IMR-90 (cell line): Measurements from ENCODE around the gene DENND2D.

Experiments
- BHLHE40 ChIP-seq: fragments of 150-350 bp; IDR thresholded peaks from 2 replicates; pipeline ENCODE4 v1.6.1; 2016; ENCODE audit warnings: mild to moderate bottlenecking, low read depth, low read length
- CEBPB ChIP-seq: IDR thresholded peaks from 2 replicates; pipeline ENCODE4 v1.6.1; 2012; ENCODE audit warnings: low read depth, low read length, improper control_type of control experiment
- NFE2L2 ChIP-seq: fragments of 150-350 bp; IDR thresholded peaks from 2 replicates; pipeline ENCODE4 v1.6.1; 2016; ENCODE audit warnings: low read depth, mild to moderate bottlenecking, low read length
- POLR2A ChIP-seq: IDR thresholded peaks from 2 replicates; pipeline ENCODE4 v1.6.1; 2012; ENCODE audit warnings: mild to moderate bottlenecking, low read depth, low read length
- RAD21 ChIP-seq: IDR thresholded peaks from 2 replicates; pipeline ENCODE4 v1.6.1; 2012; ENCODE audit warnings: low read length, improper control_type of control experiment
- RCOR1 ChIP-seq: IDR thresholded peaks from 2 replicates; pipeline ENCODE4 v1.6.1; 2012; ENCODE audit warnings: mild to moderate bottlenecking, low read length, improper control_type of control experiment; ENCODE audit not compliant: insufficient replicate concordance
- SMC3 ChIP-seq: fragments of 150-350 bp; IDR thresholded peaks from 2 replicates; pipeline ENCODE4 v1.6.1; 2016; ENCODE audit warnings: low read depth, mild to moderate bottlenecking, antibody characterized with exemption, low read length, moderate library complexity
- TF ChIP-seq, protein P1 (sequence below): conservative IDR thresholded peaks from 2 replicates; pipeline ENCODE4 v1.5.1; 2012; ENCODE audit warnings: mild to moderate bottlenecking, low read depth, low read length, improper control_type of control experiment
- TF ChIP-seq, protein P2 (sequence below): fragments of 150-350 bp; IDR thresholded peaks from 2 replicates; pipeline ENCODE4 v1.6.1; 2017; ENCODE audit warnings: mild to moderate bottlenecking, antibody characterized with exemption, low read length, low read depth

DNA sequence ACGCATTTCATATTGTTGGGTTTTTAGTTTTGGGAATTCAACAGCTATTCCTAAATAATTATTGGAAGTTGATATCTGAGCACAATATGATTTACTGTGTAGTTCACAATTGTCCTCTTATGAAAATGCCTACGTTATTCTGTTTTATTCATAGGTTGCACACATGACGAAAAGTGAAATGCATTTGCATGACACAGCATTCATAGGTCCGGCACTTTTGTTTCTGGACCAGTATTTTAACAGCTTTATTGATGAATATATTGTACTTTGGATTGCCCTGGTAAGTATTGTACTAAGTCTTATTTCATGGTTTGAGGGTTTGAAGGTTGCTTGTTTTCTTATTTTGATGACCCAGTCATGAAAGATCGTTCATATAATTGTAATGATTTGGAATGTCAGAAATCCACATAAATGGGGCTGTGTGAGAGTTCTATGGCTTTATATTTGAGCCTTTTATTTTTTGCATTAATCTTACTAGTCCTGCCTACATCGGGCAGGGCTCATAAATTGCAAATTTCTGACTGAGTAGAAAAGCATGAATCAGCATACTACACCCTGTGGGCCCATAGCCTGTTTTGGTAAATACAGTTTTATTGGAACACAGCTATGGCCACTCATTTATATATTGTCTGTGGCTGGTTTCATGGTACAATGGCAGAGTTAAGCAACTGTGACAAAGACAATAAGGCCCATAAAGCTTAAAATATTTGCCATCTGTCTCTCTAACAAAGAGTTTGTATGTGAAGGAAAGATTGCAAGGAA lies 17.0 kb downstream of the DENND2D start:
- TF ChIP-seq POLR2A (no peak), SMC3 (no peak), NFE2L2 (no peak), BHLHE40 (no peak), CEBPB (no peak), RAD21 (no peak), RCOR1 (no peak)
- TF ChIP-seq, protein P1, sequence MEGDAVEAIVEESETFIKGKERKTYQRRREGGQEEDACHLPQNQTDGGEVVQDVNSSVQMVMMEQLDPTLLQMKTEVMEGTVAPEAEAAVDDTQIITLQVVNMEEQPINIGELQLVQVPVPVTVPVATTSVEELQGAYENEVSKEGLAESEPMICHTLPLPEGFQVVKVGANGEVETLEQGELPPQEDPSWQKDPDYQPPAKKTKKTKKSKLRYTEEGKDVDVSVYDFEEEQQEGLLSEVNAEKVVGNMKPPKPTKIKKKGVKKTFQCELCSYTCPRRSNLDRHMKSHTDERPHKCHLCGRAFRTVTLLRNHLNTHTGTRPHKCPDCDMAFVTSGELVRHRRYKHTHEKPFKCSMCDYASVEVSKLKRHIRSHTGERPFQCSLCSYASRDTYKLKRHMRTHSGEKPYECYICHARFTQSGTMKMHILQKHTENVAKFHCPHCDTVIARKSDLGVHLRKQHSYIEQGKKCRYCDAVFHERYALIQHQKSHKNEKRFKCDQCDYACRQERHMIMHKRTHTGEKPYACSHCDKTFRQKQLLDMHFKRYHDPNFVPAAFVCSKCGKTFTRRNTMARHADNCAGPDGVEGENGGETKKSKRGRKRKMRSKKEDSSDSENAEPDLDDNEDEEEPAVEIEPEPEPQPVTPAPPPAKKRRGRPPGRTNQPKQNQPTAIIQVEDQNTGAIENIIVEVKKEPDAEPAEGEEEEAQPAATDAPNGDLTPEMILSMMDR: no peak
- TF ChIP-seq, protein P2, sequence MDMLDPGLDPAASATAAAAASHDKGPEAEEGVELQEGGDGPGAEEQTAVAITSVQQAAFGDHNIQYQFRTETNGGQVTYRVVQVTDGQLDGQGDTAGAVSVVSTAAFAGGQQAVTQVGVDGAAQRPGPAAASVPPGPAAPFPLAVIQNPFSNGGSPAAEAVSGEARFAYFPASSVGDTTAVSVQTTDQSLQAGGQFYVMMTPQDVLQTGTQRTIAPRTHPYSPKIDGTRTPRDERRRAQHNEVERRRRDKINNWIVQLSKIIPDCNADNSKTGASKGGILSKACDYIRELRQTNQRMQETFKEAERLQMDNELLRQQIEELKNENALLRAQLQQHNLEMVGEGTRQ: no peak
